HUES64 (cell line): Measurements from ENCODE around the gene C10orf143.

ENCODE experiments used
- H3K27ac ChIP-seq: 2 replicates; pipeline ENCODE4 v1.7.0; 2013; ENCODE audit warnings: low read depth, low read length, inconsistent platforms
- H3K27me3 ChIP-seq: 2 replicates; pipeline ENCODE4 v1.6.1; 2013; ENCODE audit warnings: mild to moderate bottlenecking, low read length; ENCODE audit not compliant: insufficient read depth
- H3K36me3 ChIP-seq: 2 replicates; pipeline ENCODE4 v1.6.1; 2013; ENCODE audit warnings: mild to moderate bottlenecking, low read length; ENCODE audit not compliant: insufficient read depth
- H3K4me1 ChIP-seq: 2 replicates; pipeline ENCODE4 v1.6.1; 2013; ENCODE audit warnings: mild to moderate bottlenecking, low read length, moderate library complexity; ENCODE audit not compliant: insufficient read depth
- H3K4me3 ChIP-seq: 2 replicates; pipeline ENCODE4 v1.5.1; 2013; ENCODE audit warnings: mild to moderate bottlenecking, low read length, moderate library complexity
- H3K9ac ChIP-seq: 2 replicates; pipeline ENCODE4 v1.6.1; 2013; ENCODE audit warnings: mild to moderate bottlenecking, low read depth, low read length
- H3K9me3 ChIP-seq: 2 replicates; pipeline ENCODE4 v1.6.1; 2013; ENCODE audit warnings: low read depth, low read length; ENCODE audit not compliant: insufficient read depth
- WGBS: fragments of 150-250, 120-280 bp; methylation state at CpG from one replicate; pipeline ENCODE4 v1.1.7; 2013; ENCODE audit warnings: missing lambda C conversion rate; 5-methylcytosine and 5-hydroxymethylcytosine counted together

The C10orf143 gene

GRCh38 chr10:130043491-130043890, 67.1 kb downstream of the C10orf143 start:
- H3K9ac ChIP-seq = no peak overlapping the region
- 87% methylated on average over 8 of the region's 8 CpGs for WGBS

GRCh38 chr10:130042381-130042780, 68.2 kb downstream of the C10orf143 start:
- WGBS = 81% methylated on average over 14 of the region's 14 CpGs
- H3K27me3 ChIP-seq = no peaks in the 10 kb centered on the region
- no peak overlapping the region for H3K4me3 ChIP-seq
- H3K27ac ChIP-seq = no peak overlapping the region
- no peak overlapping the region for H3K9ac ChIP-seq
- H3K4me1 ChIP-seq = no peaks in the 10 kb centered on the region
- no peaks in the 10 kb centered on the region for H3K36me3 ChIP-seq
- no peaks in the 10 kb centered on the region for H3K9me3 ChIP-seq

More at GRCh38 chr10:130043491-130043890, 67.1 kb downstream of the C10orf143 start:
- Histone ChIP-seq H3K27ac (no peak overlapping the region), H3K9me3 (no peaks in the 10 kb centered on the region), H3K4me1 (no peaks in the 10 kb centered on the region), H3K36me3 (no peaks in the 10 kb centered on the region), H3K27me3 (no peaks in the 10 kb centered on the region), H3K4me3 (no peak overlapping the region)

- Histone ChIP-seq H3K27me3 (no peaks in the 10 kb centered on the region), H3K9ac (no peak overlapping the region), H3K4me1 (no peaks in the 10 kb centered on the region), H3K36me3 (no peaks in the 10 kb centered on the region), H3K27ac (no peak overlapping the region), H3K9me3 (no peaks in the 10 kb centered on the region), H3K4me3 (no peak overlapping the region)
- 90% methylated on average over 9 of the region's 10 CpGs for WGBS
Measured at GRCh38 chr10:130041451-130042371, 68.9 kb downstream of the C10orf143 start.

GRCh38 chr10:130040817-130041330, 69.8 kb downstream of the C10orf143 start:
- Histone ChIP-seq H3K9me3 (no peaks in the 10 kb centered on the region), H3K4me1 (no peaks in the 10 kb centered on the region), H3K27ac (no peak overlapping the region), H3K9ac (no peak overlapping the region), H3K4me3 (no peak overlapping the region), H3K36me3 (no peaks in the 10 kb centered on the region), H3K27me3 (no peaks in the 10 kb centered on the region)
- WGBS = 93% methylated on average over 12 of the region's 12 CpGs

GRCh38 chr10:130040351-130040750, 70.3 kb downstream of the C10orf143 start:
- 96% methylated on average over 11 of the region's 11 CpGs for WGBS
- Histone ChIP-seq H3K9ac (no peak overlapping the region), H3K9me3 (no peaks in the 10 kb centered on the region), H3K27me3 (no peaks in the 10 kb centered on the region), H3K36me3 (no peaks in the 10 kb centered on the region), H3K4me3 (no peak overlapping the region), H3K27ac (no peak overlapping the region), H3K4me1 (no peaks in the 10 kb centered on the region)

GRCh38 chr10:130039141-130039540, 71.5 kb downstream of the C10orf143 start:
- no peaks in the 10 kb centered on the region for H3K27me3 ChIP-seq
- H3K4me1 ChIP-seq = no peaks in the 10 kb centered on the region
- no peak overlapping the region for H3K4me3 ChIP-seq
- H3K36me3 ChIP-seq = no peaks in the 10 kb centered on the region
- no peak overlapping the region for H3K9ac ChIP-seq
- 90% methylated on average over 9 of the region's 9 CpGs for WGBS
- no peak overlapping the region for H3K27ac ChIP-seq
- no peaks in the 10 kb centered on the region for H3K9me3 ChIP-seq

GRCh38 chr10:130038611-130039109, 72.0 kb downstream of the C10orf143 start:
- Histone ChIP-seq H3K27ac (no peak overlapping the region), H3K4me1 (no peaks in the 10 kb centered on the region), H3K27me3 (no peaks in the 10 kb centered on the region), H3K36me3 (no peaks in the 10 kb centered on the region), H3K9ac (no peak overlapping the region), H3K4me3 (no peak overlapping the region), H3K9me3 (no peaks in the 10 kb centered on the region)
- 90% methylated on average over 8 of the region's 8 CpGs for WGBS

GRCh38 chr10:130038019-130038555, 72.5 kb downstream of the C10orf143 start:
- no peaks in the 10 kb centered on the region for H3K36me3 ChIP-seq
- WGBS = 95% methylated on average over 8 of the region's 8 CpGs
- no peaks in the 10 kb centered on the region for H3K27me3 ChIP-seq

GRCh38 chr10:130037169-130037661, 73.4 kb downstream of the C10orf143 start:
- Histone ChIP-seq H3K9me3 (no peaks in the 10 kb centered on the region), H3K4me3 (no peak overlapping the region), H3K27me3 (no peaks in the 10 kb centered on the region), H3K36me3 (no peaks in the 10 kb centered on the region), H3K27ac (no peak overlapping the region), H3K4me1 (no peaks in the 10 kb centered on the region), H3K9ac (no peak overlapping the region)
- WGBS = 89% methylated on average over 14 of the region's 14 CpGs

More at GRCh38 chr10:130038019-130038555, 72.5 kb downstream of the C10orf143 start:
- Histone ChIP-seq H3K9me3 (no peaks in the 10 kb centered on the region), H3K27ac (no peak overlapping the region), H3K4me1 (no peaks in the 10 kb centered on the region), H3K9ac (no peak overlapping the region), H3K4me3 (no peak overlapping the region)

- Histone ChIP-seq H3K27ac (no peak overlapping the region), H3K27me3 (no peaks in the 10 kb centered on the region), H3K9me3 (no peaks in the 10 kb centered on the region), H3K9ac (no peak overlapping the region), H3K36me3 (no peaks in the 10 kb centered on the region), H3K4me1 (no peaks in the 10 kb centered on the region), H3K4me3 (no peak overlapping the region)
- WGBS = 92% methylated on average over 13 of the region's 13 CpGs
Measured at GRCh38 chr10:130036296-130037065, 74.1 kb downstream of the C10orf143 start.
